Prostate gland (tissue), 2 donors: ENCODE data around the gene SLC12A3. TPM values are rescaled to one million over a fixed set of nuclear protein-coding genes. Genes with fewer than 3 reads are reported as not detected.
A peak's percentile ranks its signal among the peaks of the same experiment; 100 is the strongest.

Experiments
- DNase-seq: peaks from one replicate; pipeline ENCODE4 v3.0.0-alpha.2; 2019; ENCODE audit warnings: low spot score
- H3K27ac ChIP-seq, 2 donors: fragments of 200-600 bp; sonication (generic); 2 replicates each; pipeline ENCODE4 v1.5.1; 2017 to 2019
- H3K27me3 ChIP-seq: fragments of 200-600 bp; sonication (generic); replicated peaks from 2 replicates; pipeline ENCODE4 v1.5.1; 2019; ENCODE audit not compliant: insufficient read depth
- H3K36me3 ChIP-seq, 2 donors: fragments of 200-600 bp; sonication (generic); 1 replicate in 1 of 2; 2 replicates in 1 of 2; pipeline versions ENCODE4 v1.5.1 to v1.8.1; 2017 to 2019
- H3K4me1 ChIP-seq: fragments of 200-600 bp; sonication (generic); replicated peaks from 2 replicates; pipeline ENCODE4 v1.5.1; 2019
- H3K4me3 ChIP-seq, 2 donors: fragments of 200-600 bp; sonication (generic); 2 replicates each; pipeline ENCODE4 v1.5.1; 2017 to 2019
- H3K9me3 ChIP-seq: fragments of 200-600 bp; sonication (generic); 2 replicates; pipeline ENCODE4 v1.5.1; 2017
- CTCF ChIP-seq, 4 experiments: fragments of 200-600 bp in 2 of 4; fragments of 450-650 bp in 2 of 4; sonication (generic) in 2 of 4; IDR thresholded peaks; 1 replicate in 3 of 4; 2 replicates in 1 of 4; pipeline ENCODE4 v1.5.1; 2016 to 2019; ENCODE audit warnings: antibody characterized with exemption in 4 of 4, mild to moderate bottlenecking in 2 of 4, moderate library complexity in 2 of 4
- POLR2A ChIP-seq: fragments of 450-650 bp; IDR thresholded peaks from one replicate; pipeline ENCODE4 v1.6.1; 2016; ENCODE audit warnings: antibody characterized with exemption, mild to moderate bottlenecking
- POLR2AphosphoS5 ChIP-seq: sonication (generic); formaldehyde crosslinking; IDR thresholded peaks from one replicate; pipeline ENCODE4 v1.6.1; 2017; ENCODE audit warnings: antibody characterized with exemption
- WGBS: methylation state at CpG from one replicate; pipeline ENCODE4 v1.1.5; 2018; 5-methylcytosine and 5-hydroxymethylcytosine counted together
- intact Hi-C: fragments of 100-400 bp; cut with DNase I; formaldehyde crosslinking; loops from one replicate; pipeline ENCODE4 v1.14.2; 2022
- total RNA-seq, 2 donors: library from RNA; depleted of rRNA; stranded (reverse); fragments of >200 nt; gene quantifications; one replicate each; pipeline ENCODE4 v1.1.0, GENCODE V29; 2016

SLC12A3 gene
- total RNA-seq, 2 donors from 2014 or later = 0.23 TPM; not detected in 1

- Histone ChIP-seq H3K27ac (no peak overlapping the region), H3K4me3 (no peak overlapping the region), H3K9me3 (no peaks in the 10 kb centered on the region), H3K36me3 (no peaks in the 10 kb centered on the region), H3K27me3 (no peaks in the 10 kb centered on the region), H3K4me1 (no peaks in the 10 kb centered on the region)
- TF ChIP-seq POLR2A = no peak
- TF ChIP-seq POLR2AphosphoS5 = peak; percentile 34
- peak in 3 of 4 experiments; percentile 68 to 78 (median 69) for TF ChIP-seq CTCF (IDR thresholded peaks at IDR 0.05)
- intact Hi-C loops = loop anchor here (5.0 kb wide), 1 partner anchor 84 kb away; the partner anchor contains the start of gene SLC12A3
- WGBS = 57% methylated on average over 15 of the region's 15 CpGs
- DNase-seq = peak; percentile 60
These were observed 86.1 kb downstream of the SLC12A3 start for GRCh38 chr16:56950881-56951771.

GRCh38 chr16:56953006-56953405, 88.0 kb downstream of the SLC12A3 start:
- H3K4me3 ChIP-seq = no peak overlapping the region
- WGBS = 80% methylated on average over 6 of the region's 6 CpGs
- no peak overlapping the region for H3K27ac ChIP-seq
- H3K9me3 ChIP-seq = no peaks in the 10 kb centered on the region
- TF ChIP-seq CTCF (IDR thresholded peaks at IDR 0.05) (no peak), POLR2AphosphoS5 (no peak), POLR2A (no peak)
- no peak for DNase-seq
- no peaks in the 10 kb centered on the region for H3K27me3 ChIP-seq
- intact Hi-C loops = loop anchor here (5.0 kb wide), 1 partner anchor 86 kb away; the partner anchor contains the start of gene SLC12A3
- H3K36me3 ChIP-seq = no peaks in the 10 kb centered on the region
- no peaks in the 10 kb centered on the region for H3K4me1 ChIP-seq

GRCh38 chr16:56956076-56956475, 91.1 kb downstream of the SLC12A3 start:
- TF ChIP-seq CTCF (IDR thresholded peaks at IDR 0.05) (no peak), POLR2AphosphoS5 (no peak), POLR2A (no peak)
- no peak overlapping the region for H3K27ac ChIP-seq
- no peak overlapping the region for H3K4me3 ChIP-seq
- H3K27me3 ChIP-seq = no peaks in the 10 kb centered on the region
- no peaks in the 10 kb centered on the region for H3K36me3 ChIP-seq
- WGBS = 91% methylated on average over 4 of the region's 4 CpGs
- DNase-seq = no peak
- intact Hi-C loops = no loop called here
- no peaks in the 10 kb centered on the region for H3K9me3 ChIP-seq
- no peaks in the 10 kb centered on the region for H3K4me1 ChIP-seq

GRCh38 chr16:56956756-56957155, 91.7 kb downstream of the SLC12A3 start:
- DNase-seq = no peak
- Histone ChIP-seq H3K36me3 (no peaks in the 10 kb centered on the region), H3K4me3 (no peak overlapping the region), H3K27ac (no peak overlapping the region), H3K9me3 (no peaks in the 10 kb centered on the region), H3K4me1 (no peaks in the 10 kb centered on the region), H3K27me3 (no peaks in the 10 kb centered on the region)
- no peak for TF ChIP-seq POLR2A
- no peak for TF ChIP-seq CTCF (IDR thresholded peaks at IDR 0.05)
- no peak for TF ChIP-seq POLR2AphosphoS5
- whole genome bisulfite sequencing = 51% methylated on average over 4 of the region's 4 CpGs
- intact Hi-C loops = no loop called here
